ENCODE data around the gene GPR27.

Gene GPR27

GRCh38 chr3:71753701-71754609 is at the start of gene GPR27:
Gene GPR27 (plus strand): TSS chr3:71753855. CDS start chr3:71754050, 195 bp downstream.
- no peak for DNase-seq

GRCh38 chr3:71704915-71705314 is 48.7 kb upstream of the GPR27 start:
- no peak for DNase-seq

GRCh38 chr3:71705681-71706080 is 48.0 kb upstream of the GPR27 start:
- no peak for DNase-seq

- no peak for DNase-seq
Observed at GRCh38 chr3:71707595-71707994, 46.1 kb upstream of the GPR27 start.

- no peak for DNase-seq
Observed at GRCh38 chr3:71708476-71709105, 45.1 kb upstream of the GPR27 start.

- DNase-seq: no peak
Observed at GRCh38 chr3:71709908-71710511, 43.6 kb upstream of the GPR27 start.

GRCh38 chr3:71710906-71711494 is 42.7 kb upstream of the GPR27 start:
- no peak for DNase-seq

GRCh38 chr3:71713041-71713440 is 40.6 kb upstream of the GPR27 start:
- DNase-seq: no peak

GRCh38 chr3:71714595-71714994 is 39.1 kb upstream of the GPR27 start:
- DNase-seq: no peak

GRCh38 chr3:71718072-71718471 is 35.6 kb upstream of the GPR27 start:
- DNase-seq: no peak

GRCh38 chr3:71721002-71721401 is 32.7 kb upstream of the GPR27 start:
- no peak for DNase-seq

GRCh38 chr3:71721651-71722157 is 32.0 kb upstream of the GPR27 start:
- DNase-seq: no peak

- no peak for DNase-seq
Observed at GRCh38 chr3:71722693-71723092, 31.0 kb upstream of the GPR27 start.

- no peak for DNase-seq
Observed at GRCh38 chr3:71723452-71724170, 30.0 kb upstream of the GPR27 start.

- no peak for DNase-seq
Observed at GRCh38 chr3:71724171-71724453, 29.5 kb upstream of the GPR27 start.

GRCh38 chr3:71724584-71725270 is 28.9 kb upstream of the GPR27 start:
- no peak for DNase-seq

GRCh38 chr3:71725271-71725991 is 28.2 kb upstream of the GPR27 start, which contains the start of gene EIF4E3:
Gene EIF4E3 (minus strand): TSS chr3:71725402. CDS start chr3:71725367, 35 bp downstream.
- DNase-seq: no peak

- no peak for DNase-seq
Observed at GRCh38 chr3:71726146-71726545, 27.5 kb upstream of the GPR27 start.

GRCh38 chr3:71728632-71729342 is 24.9 kb upstream of the GPR27 start:
- DNase-seq: no peak

- no peak for DNase-seq
Observed at GRCh38 chr3:71732637-71733036, 21.0 kb upstream of the GPR27 start.

GRCh38 chr3:71733319-71733718 is 20.3 kb upstream of the GPR27 start:
- DNase-seq: no peak

Data from activated effector memory CD4-positive, alpha-beta T cell treated with Interleukin-2 at 50 U/mL for 16 hours (primary cell).